Measurements from ENCODE around the gene PLCB1.
"Not testable (repeated sequence)": the region's sequence is repeated elsewhere in the genome, so short reads cannot be mapped to it uniquely, and the experiment has no call there.

The PLCB1 gene

GRCh38 chr20:8097307-8097706, 34.8 kb upstream of the PLCB1 start:
- no peak for TF ChIP-seq CTCF (IDR thresholded peaks at IDR 0.05; ENCODE audit: low read depth, low read length)
- no peak overlapping the region for H3K4me3 ChIP-seq (ENCODE audit: low read depth, low read length)

DNA sequence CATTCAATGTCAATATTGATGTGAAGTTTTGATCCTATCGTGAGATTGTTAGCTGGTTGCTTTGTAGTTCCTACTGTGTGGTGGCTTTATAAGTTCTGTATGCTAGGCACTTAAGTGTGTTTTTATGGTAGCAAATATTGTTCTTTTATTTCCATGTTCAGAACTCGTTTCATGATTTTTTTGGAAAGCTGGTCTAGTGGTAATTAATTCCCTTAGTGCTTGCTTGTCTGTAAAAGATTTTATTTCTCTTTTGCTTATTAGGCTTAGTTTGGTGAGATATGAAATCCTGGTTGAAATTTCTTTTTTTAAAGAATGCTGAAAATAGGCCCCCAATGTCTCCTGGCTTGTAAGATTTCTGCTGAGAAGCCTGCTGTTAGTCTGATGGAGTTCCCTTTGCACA, 27.8 kb upstream of the PLCB1 start:
- H3K4me3 ChIP-seq (ENCODE audit: low read depth, low read length): no peak overlapping the region
- TF ChIP-seq CTCF (IDR thresholded peaks at IDR 0.05; ENCODE audit: low read depth, low read length): no peak

DNA sequence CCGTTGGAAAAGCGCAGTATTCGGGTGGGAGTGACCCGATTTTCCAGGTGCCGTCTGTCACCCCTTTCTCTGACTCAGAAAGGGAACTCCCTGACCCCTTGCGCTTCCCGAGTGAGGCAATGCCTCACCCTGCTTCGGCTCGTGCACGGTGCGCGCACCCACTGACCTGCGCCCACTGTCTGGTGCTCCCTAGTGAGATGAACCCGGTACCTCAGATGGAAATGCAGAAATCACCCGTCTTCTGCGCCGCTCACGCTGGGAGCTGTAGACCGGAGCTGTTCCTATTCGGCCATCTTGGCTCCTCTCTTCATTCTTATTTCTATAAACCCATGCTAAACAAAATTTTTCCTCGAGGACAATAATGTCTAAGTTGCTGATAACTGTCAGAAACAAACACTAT, 17.5 kb upstream of the PLCB1 start:
- H3K4me3 ChIP-seq (ENCODE audit: low read depth, low read length): not testable (repeated sequence)

- H3K4me3 ChIP-seq (ENCODE audit: low read depth, low read length): no peak overlapping the region
These were observed 16.6 kb upstream of the PLCB1 start for GRCh38 chr20:8115436-8115835.

GRCh38 chr20:8116067-8116811, 15.8 kb upstream of the PLCB1 start:
- no peak for TF ChIP-seq CTCF (IDR thresholded peaks at IDR 0.05; ENCODE audit: low read depth, low read length)
- no peak overlapping the region for H3K4me3 ChIP-seq (ENCODE audit: low read depth, low read length)

More at GRCh38 chr20:8115436-8115835, 16.6 kb upstream of the PLCB1 start:
- no peak for TF ChIP-seq CTCF (IDR thresholded peaks at IDR 0.05; ENCODE audit: low read depth, low read length)

DNA sequence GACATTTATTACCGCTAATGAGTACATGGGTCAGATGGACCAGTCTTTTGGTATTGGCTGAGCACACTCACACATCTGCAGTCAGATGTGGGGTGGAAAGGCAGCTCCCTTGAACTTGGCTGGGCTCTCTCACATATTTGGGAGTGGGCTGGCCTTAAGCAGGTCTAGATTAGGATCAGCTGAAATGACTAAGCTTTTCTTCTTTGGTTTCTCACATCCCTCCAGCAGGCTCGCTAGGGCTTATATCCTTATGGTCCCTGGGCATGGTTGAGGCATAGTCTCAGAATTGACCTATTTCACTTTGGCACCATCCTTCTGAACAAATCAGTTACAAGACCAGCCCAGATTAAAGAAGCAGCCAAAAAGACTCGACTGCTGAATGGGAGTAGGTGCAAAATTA, 14.4 kb upstream of the PLCB1 start:
- no peak for TF ChIP-seq CTCF (IDR thresholded peaks at IDR 0.05; ENCODE audit: low read depth, low read length)
- H3K4me3 ChIP-seq (ENCODE audit: low read depth, low read length): no peak overlapping the region

DNA sequence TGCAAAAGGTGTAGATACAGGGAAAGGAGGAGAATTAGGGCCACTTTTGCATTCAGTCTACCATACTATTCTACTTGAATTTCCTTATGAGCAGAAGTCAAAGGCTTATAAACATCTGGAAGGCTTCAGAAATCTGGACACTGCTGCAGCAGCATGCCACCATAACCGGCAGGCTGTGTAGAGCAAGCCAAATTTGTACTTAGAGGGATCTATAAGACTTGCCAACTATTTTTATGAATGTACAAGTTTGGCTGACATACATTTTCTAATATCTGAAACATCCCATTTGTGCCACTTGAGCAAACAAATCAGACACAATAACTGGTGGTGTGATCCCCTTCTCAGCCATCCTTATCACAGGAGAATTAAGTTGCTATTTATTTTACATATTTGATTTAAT, 14.0 kb upstream of the PLCB1 start:
- no peak overlapping the region for H3K4me3 ChIP-seq (ENCODE audit: low read depth, low read length)
- no peak for TF ChIP-seq CTCF (IDR thresholded peaks at IDR 0.05; ENCODE audit: low read depth, low read length)

GRCh38 chr20:8118760-8119159, 13.3 kb upstream of the PLCB1 start:
- no peak for TF ChIP-seq CTCF (IDR thresholded peaks at IDR 0.05; ENCODE audit: low read depth, low read length)

More at GRCh38 chr20:8118760-8119159, 13.3 kb upstream of the PLCB1 start:
- H3K4me3 ChIP-seq (ENCODE audit: low read depth, low read length): no peak overlapping the region
